Activated T-helper 1 cell treated with anti-CD3 and anti-CD28 coated beads, Interleukin-2, amount 50 U/mL, for 16 hours (primary cell): ENCODE measurements around the gene FNBP1L.

Source experiments
- DNase-seq, 2 donors: peaks; one replicate each; pipeline ENCODE4 v3.0.0-alpha.2; 2020; ENCODE audit warnings: low read depth in 1 of 2, low spot score in 1 of 2

FNBP1L gene

GRCh38 chr1:93483606-93484005 lies 35.7 kb downstream of the FNBP1L start:
- no peak for DNase-seq

DNA sequence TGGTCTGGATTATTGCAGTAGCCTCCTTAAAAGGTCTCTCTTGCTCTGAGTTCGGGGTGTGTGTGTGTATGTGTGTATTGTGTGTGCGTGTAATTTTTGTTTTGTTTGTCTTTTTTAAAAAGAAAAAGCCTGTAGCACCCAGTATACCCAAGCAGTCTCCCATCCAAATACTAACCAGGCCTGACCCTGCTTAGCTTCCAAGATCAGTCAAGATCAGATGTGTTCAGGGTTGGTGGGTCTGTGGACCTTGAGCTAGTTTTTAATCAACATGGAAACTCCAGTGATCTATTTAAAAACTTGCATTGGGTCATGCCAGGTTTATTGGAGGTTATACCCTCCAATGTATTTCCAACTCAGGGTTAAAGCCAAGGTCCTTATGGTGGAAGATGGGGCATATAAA lies 40.3 kb downstream of the FNBP1L start:
- DNase-seq: no peak

DNA sequence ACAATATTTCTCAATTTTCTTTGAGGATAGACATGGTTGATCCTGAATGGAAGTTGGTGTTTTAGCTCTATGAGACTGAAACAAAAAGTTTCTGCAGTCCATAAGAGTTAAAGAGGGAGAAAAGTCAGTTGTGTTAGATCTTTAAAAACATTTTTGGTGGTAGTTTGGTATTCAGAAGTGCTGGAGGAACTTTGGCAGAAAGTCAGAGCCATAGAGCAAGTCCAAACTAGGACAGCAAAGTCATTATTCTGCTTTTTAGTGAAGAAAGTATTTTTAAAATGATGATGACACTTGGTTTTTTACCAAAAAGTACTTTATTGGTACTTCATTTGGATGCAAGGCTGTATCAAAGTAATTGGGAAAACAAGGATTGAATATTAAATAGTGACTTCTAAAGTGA lies 41.8 kb downstream of the FNBP1L start:
- no peak for DNase-seq

- no peak for DNase-seq
Measured at GRCh38 chr1:93490357-93490756, 42.4 kb downstream of the FNBP1L start.

- no peak for DNase-seq
Measured at GRCh38 chr1:93495911-93496310, 48.0 kb downstream of the FNBP1L start.

DNA sequence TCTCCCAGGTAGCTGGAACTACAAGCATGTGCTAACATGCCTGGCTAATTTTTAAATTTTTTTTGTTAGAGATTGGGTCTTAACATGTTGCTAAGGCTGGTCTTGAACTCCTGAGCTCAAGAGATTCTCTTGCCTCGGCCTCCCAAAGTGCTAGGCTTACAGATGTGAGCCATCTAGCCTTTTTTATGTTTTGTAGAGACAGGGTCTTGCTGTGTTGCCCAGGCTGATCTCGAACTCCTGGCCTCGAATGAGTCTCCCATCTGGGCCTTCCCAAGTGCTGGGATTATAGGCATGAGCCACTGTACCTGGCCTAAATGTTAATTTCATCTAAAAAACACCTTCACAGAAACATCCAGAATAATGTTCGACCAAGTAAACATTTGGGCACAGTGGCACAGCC lies 48.6 kb downstream of the FNBP1L start:
- no peak for DNase-seq

DNA sequence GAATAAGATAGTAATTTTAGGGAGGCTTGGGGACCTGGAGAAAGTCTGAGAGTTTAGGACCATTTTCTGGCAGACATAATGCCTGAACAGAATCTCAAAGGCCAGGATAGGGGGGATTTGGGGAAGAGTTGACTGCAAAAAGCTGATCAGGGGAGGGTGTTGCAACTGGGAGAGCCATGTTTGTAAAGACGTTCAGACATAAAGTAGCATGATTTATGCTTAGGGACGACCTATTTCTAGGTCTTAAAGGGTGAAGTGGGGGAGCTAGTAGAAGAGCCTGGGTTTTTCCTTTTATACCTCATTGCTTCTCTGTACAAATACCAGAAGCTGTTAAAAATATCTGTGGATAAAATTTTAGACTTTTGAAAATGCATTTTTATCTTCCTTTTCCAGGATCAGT lies 51.2 kb downstream of the FNBP1L start:
- DNase-seq: no peak

DNA sequence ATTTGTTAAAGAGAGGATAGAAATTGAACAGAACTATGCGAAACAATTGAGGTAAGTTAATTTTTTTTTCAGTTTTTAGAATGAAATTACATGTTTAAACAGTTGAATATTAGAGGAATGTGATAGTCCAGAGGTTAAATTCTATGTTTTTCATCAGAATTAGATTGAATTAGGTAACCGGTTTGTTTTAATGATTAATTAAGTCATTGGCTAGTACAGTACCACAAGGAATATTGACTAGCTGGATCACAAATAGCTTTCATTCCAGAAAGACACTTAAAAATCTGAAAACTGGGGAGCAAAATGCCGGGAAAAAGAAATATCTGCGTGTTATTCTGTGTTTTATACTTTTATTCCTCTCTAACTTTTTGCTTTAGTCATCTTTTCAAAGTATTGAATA lies 51.6 kb downstream of the FNBP1L start:
- no peak for DNase-seq

GRCh38 chr1:93500275-93500674 lies 52.4 kb downstream of the FNBP1L start:
- DNase-seq: no peak

DNA sequence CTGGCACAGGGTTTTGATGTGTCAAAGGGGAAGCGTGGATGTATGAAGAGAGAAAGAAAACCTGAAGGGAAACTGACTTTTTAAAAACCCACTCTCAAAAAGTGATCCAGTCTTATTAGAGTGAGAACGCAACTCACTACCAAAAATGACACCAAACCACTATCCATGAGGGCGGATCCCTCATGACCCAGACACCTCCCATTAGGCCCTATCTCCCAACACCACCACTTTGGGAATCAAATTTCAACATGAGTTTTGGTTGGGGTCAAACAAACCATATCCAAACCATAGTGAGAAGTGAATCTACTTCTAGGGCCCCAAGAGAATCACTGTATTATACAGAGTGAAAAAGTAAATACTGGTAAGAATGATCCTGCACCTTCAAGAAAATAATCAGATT lies 53.5 kb downstream of the FNBP1L start:
- DNase-seq: no peak

GRCh38 chr1:93501829-93502369 lies 54.0 kb downstream of the FNBP1L start:
- DNase-seq: no peak

DNA sequence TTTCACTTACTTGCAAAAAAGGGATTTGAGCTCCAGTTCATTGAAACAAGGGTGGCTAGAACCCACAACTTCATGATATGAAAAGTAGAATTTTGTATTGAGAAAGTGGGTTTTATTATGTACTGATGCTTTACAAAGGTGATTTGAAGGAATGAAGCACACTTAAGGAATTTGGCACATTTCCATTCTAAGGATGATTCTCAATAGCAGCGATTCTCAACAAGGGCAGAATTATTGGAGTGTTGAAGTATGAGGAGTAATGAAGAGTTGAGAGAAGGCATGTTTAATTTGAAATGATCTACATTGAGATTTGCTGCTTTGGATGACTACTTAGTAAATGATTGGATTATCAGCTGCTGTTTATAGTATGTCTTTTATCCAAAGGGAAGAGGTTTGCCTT lies 54.7 kb downstream of the FNBP1L start:
- no peak for DNase-seq

GRCh38 chr1:93503163-93503562 lies 55.2 kb downstream of the FNBP1L start:
- DNase-seq: no peak

DNA sequence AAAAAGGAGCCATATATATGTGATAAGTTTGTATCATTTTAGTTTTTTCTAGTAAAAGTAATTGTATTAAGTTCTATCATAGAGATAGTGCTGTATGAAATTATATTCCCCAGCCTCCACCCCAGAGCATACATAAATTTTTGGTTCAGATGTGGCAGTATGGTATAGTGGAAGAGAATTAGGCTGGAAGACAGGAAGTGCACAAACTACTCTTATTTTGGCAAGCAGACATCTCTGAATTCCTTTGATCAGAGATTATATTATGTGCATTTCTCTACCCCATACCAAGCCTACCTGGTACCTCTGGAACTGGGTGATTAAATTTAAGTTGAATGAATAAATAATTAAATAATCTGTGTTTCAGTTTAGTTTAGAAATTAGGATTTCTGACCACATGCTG lies 55.9 kb downstream of the FNBP1L start:
- DNase-seq: no peak

DNA sequence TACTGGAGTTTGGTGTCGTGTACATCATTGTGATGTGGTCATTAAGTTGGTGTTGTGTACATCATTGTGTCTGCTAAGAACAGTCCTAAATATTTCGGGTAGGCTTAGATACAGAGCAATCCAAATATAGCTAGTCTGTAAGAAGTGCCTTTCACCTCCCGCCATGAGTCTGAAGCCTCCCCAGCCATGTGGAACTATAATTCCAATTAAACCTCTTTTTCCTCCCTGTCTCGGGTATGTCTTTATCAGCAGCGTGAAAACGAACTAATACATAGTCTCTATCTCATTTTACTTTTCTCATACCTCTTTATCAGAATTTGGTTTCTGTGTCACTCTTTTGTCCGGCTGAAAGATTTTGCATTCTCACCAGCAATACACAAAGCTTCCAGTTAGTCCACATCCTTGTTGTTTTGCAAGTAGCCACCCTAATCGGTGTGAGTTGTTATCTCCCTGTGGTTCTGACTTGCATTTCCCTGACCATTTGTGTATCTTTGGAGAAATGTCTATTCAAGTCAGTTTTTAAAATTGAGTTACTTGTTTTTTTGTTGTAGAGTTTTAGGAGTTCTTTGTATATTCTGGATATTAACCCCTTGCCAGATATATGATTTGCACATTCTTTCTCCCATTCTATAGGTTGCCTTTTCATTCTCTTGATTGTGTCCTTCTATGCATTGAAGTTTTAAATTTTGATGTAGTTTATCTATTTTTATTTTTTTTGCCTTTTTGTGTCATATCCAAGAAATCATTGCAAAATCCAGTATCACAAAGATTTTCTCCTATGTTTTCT lies 56.5 kb downstream of the FNBP1L start:
- no peak for DNase-seq

DNA sequence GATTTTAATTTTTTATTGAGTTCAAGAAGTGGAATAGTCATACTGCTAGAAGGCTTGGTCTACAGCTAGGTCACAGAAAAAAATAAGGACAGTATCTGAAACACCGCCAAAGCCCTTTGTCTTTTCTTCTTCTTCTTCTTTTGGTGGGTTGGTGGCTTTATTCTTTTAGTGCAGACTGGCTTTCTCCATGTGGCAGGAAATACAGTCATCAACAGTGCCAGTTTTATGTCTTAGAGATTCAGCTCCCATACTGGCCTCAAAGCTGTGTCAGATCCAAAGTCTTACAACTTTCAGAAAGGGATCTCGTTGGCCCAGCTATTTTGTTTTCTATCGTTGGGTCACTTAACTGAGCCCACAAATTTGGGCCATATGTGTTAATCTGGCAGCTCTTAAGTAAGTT lies 58.2 kb downstream of the FNBP1L start:
- DNase-seq: no peak

GRCh38 chr1:93516164-93516563 lies 68.2 kb downstream of the FNBP1L start:
- no peak for DNase-seq

- no peak for DNase-seq
Measured at GRCh38 chr1:93518516-93518915, 70.6 kb downstream of the FNBP1L start.

- DNase-seq: no peak
Measured at GRCh38 chr1:93519199-93519829, 71.4 kb downstream of the FNBP1L start.

DNA sequence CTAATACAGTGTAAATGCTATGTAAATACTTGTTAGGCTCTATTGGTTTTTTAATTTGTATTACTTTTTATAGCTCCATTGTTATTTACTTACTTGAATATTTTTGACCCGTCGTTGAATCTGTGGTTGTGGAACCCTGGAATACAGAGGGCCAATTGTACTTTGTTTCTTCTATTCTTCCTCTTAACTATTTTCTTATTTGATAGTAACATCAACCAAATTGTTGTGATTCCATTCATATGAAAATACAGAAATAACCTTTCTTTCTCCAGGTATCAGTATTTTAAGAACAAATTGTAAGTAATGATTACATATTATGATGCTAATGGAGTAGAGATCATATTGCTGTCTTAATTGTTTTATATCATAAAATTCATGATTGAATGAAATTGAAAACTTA lies 73.7 kb downstream of the FNBP1L start:
- DNase-seq: no peak

GRCh38 chr1:93522721-93523120 lies 74.8 kb downstream of the FNBP1L start:
- DNase-seq: no peak

DNA sequence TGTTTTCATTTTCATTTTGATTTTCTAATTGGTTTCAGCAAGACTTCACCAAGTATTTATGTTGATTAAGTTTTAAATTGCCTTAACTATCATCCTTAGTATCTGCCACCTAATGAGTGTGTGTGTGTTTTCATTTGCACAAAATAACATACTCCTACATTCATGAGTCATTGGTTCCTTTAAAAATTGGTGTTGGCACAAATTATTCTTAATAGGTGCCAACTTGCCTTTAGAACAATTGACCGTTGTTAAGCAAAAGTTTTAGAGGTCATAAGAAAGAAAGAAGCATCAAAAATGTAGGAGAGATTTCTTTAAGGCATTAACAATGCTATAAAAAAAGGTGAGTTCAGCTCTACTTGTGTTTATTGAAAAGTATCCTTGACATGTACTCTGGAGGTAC lies 77.5 kb downstream of the FNBP1L start:
- DNase-seq: no peak

GRCh38 chr1:93526431-93526830 lies 78.5 kb downstream of the FNBP1L start:
- no peak for DNase-seq
